GM19035 (cell line): ENCODE results near the gene HTR2C.

Experiments
- ATAC-seq: cut with Tn5 transposase; IDR thresholded peaks from one replicate; pipeline ENCODE4 v1.9.1; 2021; ENCODE audit not compliant: unreplicated experiment

The HTR2C gene

DNA sequence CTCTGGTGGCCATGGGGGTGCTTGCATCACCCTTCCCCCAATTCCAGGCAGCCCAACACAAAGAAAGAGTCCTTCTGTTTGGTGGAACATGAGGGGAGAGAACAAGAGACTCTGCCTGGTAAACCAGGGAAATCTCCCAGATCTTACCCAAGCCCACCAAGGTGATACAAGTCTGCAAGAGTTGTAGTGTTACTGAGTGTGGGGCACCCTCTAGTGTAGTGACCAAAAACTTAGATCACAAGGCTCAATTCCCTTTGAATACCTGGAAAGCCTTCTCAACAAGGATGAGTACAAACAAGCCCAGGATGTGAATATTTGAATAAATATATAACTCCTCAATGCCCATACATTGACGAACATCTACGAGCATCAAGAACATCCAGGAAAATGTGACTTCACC, 368.8 kb downstream of the HTR2C start:
- ATAC-seq = no peak
